Prostate gland (tissue), 2 donors: Measurements from ENCODE around the gene B4GALT5. TPM values are rescaled to one million over a fixed set of nuclear protein-coding genes. Genes with fewer than 3 reads are reported as not detected.
"Not testable (repeated sequence)": the region's sequence is repeated elsewhere in the genome, so short reads cannot be mapped to it uniquely, and the experiment has no call there.

Experiments
- DNase-seq: peaks from one replicate; pipeline ENCODE4 v3.0.0-alpha.2; 2019; ENCODE audit warnings: low spot score
- H3K27ac ChIP-seq, 2 donors: fragments of 200-600 bp; sonication (generic); 2 replicates each; pipeline ENCODE4 v1.5.1; 2017 to 2019
- H3K27me3 ChIP-seq: fragments of 200-600 bp; sonication (generic); replicated peaks from 2 replicates; pipeline ENCODE4 v1.5.1; 2019; ENCODE audit not compliant: insufficient read depth
- H3K36me3 ChIP-seq, 2 donors: fragments of 200-600 bp; sonication (generic); 1 replicate in 1 of 2; 2 replicates in 1 of 2; pipeline versions ENCODE4 v1.5.1 to v1.8.1; 2017 to 2019
- H3K4me1 ChIP-seq: fragments of 200-600 bp; sonication (generic); replicated peaks from 2 replicates; pipeline ENCODE4 v1.5.1; 2019
- H3K4me3 ChIP-seq, 2 donors: fragments of 200-600 bp; sonication (generic); 2 replicates each; pipeline ENCODE4 v1.5.1; 2017 to 2019
- H3K9me3 ChIP-seq: fragments of 200-600 bp; sonication (generic); 2 replicates; pipeline ENCODE4 v1.5.1; 2017
- CTCF ChIP-seq, 4 experiments: fragments of 200-600 bp in 2 of 4; fragments of 450-650 bp in 2 of 4; sonication (generic) in 2 of 4; IDR thresholded peaks; 1 replicate in 3 of 4; 2 replicates in 1 of 4; pipeline ENCODE4 v1.5.1; 2016 to 2019; ENCODE audit warnings: antibody characterized with exemption in 4 of 4, mild to moderate bottlenecking in 2 of 4, moderate library complexity in 2 of 4
- POLR2A ChIP-seq: fragments of 450-650 bp; IDR thresholded peaks from one replicate; pipeline ENCODE4 v1.6.1; 2016; ENCODE audit warnings: antibody characterized with exemption, mild to moderate bottlenecking
- POLR2AphosphoS5 ChIP-seq: sonication (generic); formaldehyde crosslinking; IDR thresholded peaks from one replicate; pipeline ENCODE4 v1.6.1; 2017; ENCODE audit warnings: antibody characterized with exemption
- WGBS: methylation state at CpG from one replicate; pipeline ENCODE4 v1.1.5; 2018; 5-methylcytosine and 5-hydroxymethylcytosine counted together
- intact Hi-C: fragments of 100-400 bp; cut with DNase I; formaldehyde crosslinking; loops from one replicate; pipeline ENCODE4 v1.14.2; 2022
- total RNA-seq, 2 donors: library from RNA; depleted of rRNA; stranded (reverse); fragments of >200 nt; gene quantifications; one replicate each; pipeline ENCODE4 v1.1.0, GENCODE V29; 2016

The B4GALT5 gene
- total RNA-seq, 2 donors from 2014 or later, result 17.8 to 53.7 TPM

- no peaks in the 10 kb centered on the region for H3K9me3 ChIP-seq
- H3K36me3 ChIP-seq, result no peaks in the 10 kb centered on the region
- no peaks in the 10 kb centered on the region for H3K4me1 ChIP-seq
- 43% methylated on average over 2 of the region's 2 CpGs for WGBS
- H3K27ac ChIP-seq, result no peak overlapping the region
- no peak for DNase-seq
- TF ChIP-seq POLR2A, result no peak
- intact Hi-C loops, result no loop called here
- no peak overlapping the region for H3K4me3 ChIP-seq
- H3K27me3 ChIP-seq, result no peaks in the 10 kb centered on the region
These were observed 95.4 kb downstream of the B4GALT5 start for GRCh38 chr20:49618289-49618688.

GRCh38 chr20:49617394-49617793, 96.3 kb downstream of the B4GALT5 start:
- intact Hi-C loops, H3K4me1 ChIP-seq, H3K27me3 ChIP-seq, H3K27ac ChIP-seq, H3K4me3 ChIP-seq, H3K36me3 ChIP-seq, DNase-seq, H3K9me3 ChIP-seq: not testable (repeated sequence)
- 61% methylated on average over 3 of the region's 3 CpGs for WGBS

GRCh38 chr20:49616154-49617007, 97.3 kb downstream of the B4GALT5 start:
- no peak overlapping the region for H3K27ac ChIP-seq
- intact Hi-C loops, result no loop called here
- no peak for DNase-seq

GRCh38 chr20:49615401-49616153, 98.1 kb downstream of the B4GALT5 start:
- Histone ChIP-seq H3K4me1 (no peaks in the 10 kb centered on the region), H3K36me3 (no peaks in the 10 kb centered on the region), H3K27me3 (no peaks in the 10 kb centered on the region), H3K27ac (no peak overlapping the region), H3K9me3 (no peaks in the 10 kb centered on the region), H3K4me3 (no peak overlapping the region)
- TF ChIP-seq POLR2A (no peak), POLR2AphosphoS5 (no peak), CTCF (IDR thresholded peaks at IDR 0.05) (no peak)
- DNase-seq, result no peak
- 75% methylated on average over 13 of the region's 15 CpGs for WGBS
- intact Hi-C loops, result no loop called here

More at GRCh38 chr20:49616154-49617007, 97.3 kb downstream of the B4GALT5 start:
- 88% methylated on average over 11 of the region's 11 CpGs for whole genome bisulfite sequencing
- no peaks in the 10 kb centered on the region for H3K27me3 ChIP-seq
- TF ChIP-seq CTCF (IDR thresholded peaks at IDR 0.05) (no peak), POLR2A (no peak), POLR2AphosphoS5 (no peak)
- H3K9me3 ChIP-seq, result no peaks in the 10 kb centered on the region
- no peak overlapping the region for H3K4me3 ChIP-seq
- H3K4me1 ChIP-seq, result no peaks in the 10 kb centered on the region
- H3K36me3 ChIP-seq, result no peaks in the 10 kb centered on the region

GRCh38 chr20:49615051-49615400, 98.7 kb downstream of the B4GALT5 start:
- H3K9me3 ChIP-seq, H3K36me3 ChIP-seq, H3K27ac ChIP-seq, H3K4me3 ChIP-seq, H3K4me1 ChIP-seq, DNase-seq, intact Hi-C loops, H3K27me3 ChIP-seq: not testable (repeated sequence)
- WGBS, result 95% methylated on average over 8 of the region's 8 CpGs

- no peak overlapping the region for H3K4me3 ChIP-seq
- H3K36me3 ChIP-seq, result no peaks in the 10 kb centered on the region
- H3K9me3 ChIP-seq, result no peaks in the 10 kb centered on the region
- H3K4me1 ChIP-seq, result no peaks in the 10 kb centered on the region
- no peak overlapping the region for H3K27ac ChIP-seq
- no peak for DNase-seq
- 80% methylated on average over 13 of the region's 13 CpGs for WGBS
- intact Hi-C loops, result no loop called here
- no peaks in the 10 kb centered on the region for H3K27me3 ChIP-seq
- TF ChIP-seq CTCF (IDR thresholded peaks at IDR 0.05) (no peak), POLR2A (no peak), POLR2AphosphoS5 (no peak)
These were observed 99.2 kb downstream of the B4GALT5 start for GRCh38 chr20:49614338-49615050.
